NT2/D1 (cell line): ENCODE data around the gene CXCL12.

ENCODE experiments used
- DNase-seq: peaks from one replicate; pipeline ENCODE4 v3.0.0-alpha.2; 2011; ENCODE audit warnings: low read depth, low spot score
- H3K27me3 ChIP-seq: 2 replicates; pipeline ENCODE4 v1.6.0; 2011; ENCODE audit warnings: mild to moderate bottlenecking; ENCODE audit not compliant: insufficient read length, insufficient read depth
- H3K36me3 ChIP-seq: 2 replicates; pipeline ENCODE4 v1.6.1; 2011; ENCODE audit warnings: mild to moderate bottlenecking, low read length, mixed read lengths; ENCODE audit not compliant: insufficient read depth, insufficient read length
- H3K4me1 ChIP-seq: 2 replicates; pipeline ENCODE4 v1.5.1; 2011; ENCODE audit not compliant: insufficient read depth, insufficient read length
- H3K4me3 ChIP-seq: 2 replicates; pipeline ENCODE4 v1.5.1; 2011; ENCODE audit warnings: low read depth; ENCODE audit not compliant: insufficient read length
- H3K9ac ChIP-seq: 2 replicates; pipeline ENCODE4 v1.6.0; 2011; ENCODE audit warnings: low read depth; ENCODE audit not compliant: insufficient read length
- H3K9me3 ChIP-seq: 2 replicates; pipeline ENCODE4 v1.5.1; 2011; ENCODE audit warnings: mild to moderate bottlenecking, low read length; ENCODE audit not compliant: insufficient read depth
- SUZ12 ChIP-seq: IDR thresholded peaks from 2 replicates; pipeline ENCODE4 v1.6.1; 2011; ENCODE audit not compliant: insufficient read length, insufficient read depth; ENCODE audit errors: extremely low read depth
- YY1 ChIP-seq: IDR thresholded peaks from 2 replicates; pipeline ENCODE4 v1.6.1; 2011; ENCODE audit not compliant: insufficient read length, insufficient read depth
- ZNF274 ChIP-seq: IDR thresholded peaks from 2 replicates; pipeline ENCODE4 v1.6.1; 2011; ENCODE audit warnings: mild to moderate bottlenecking, low read depth, low read length

CXCL12 gene

DNA sequence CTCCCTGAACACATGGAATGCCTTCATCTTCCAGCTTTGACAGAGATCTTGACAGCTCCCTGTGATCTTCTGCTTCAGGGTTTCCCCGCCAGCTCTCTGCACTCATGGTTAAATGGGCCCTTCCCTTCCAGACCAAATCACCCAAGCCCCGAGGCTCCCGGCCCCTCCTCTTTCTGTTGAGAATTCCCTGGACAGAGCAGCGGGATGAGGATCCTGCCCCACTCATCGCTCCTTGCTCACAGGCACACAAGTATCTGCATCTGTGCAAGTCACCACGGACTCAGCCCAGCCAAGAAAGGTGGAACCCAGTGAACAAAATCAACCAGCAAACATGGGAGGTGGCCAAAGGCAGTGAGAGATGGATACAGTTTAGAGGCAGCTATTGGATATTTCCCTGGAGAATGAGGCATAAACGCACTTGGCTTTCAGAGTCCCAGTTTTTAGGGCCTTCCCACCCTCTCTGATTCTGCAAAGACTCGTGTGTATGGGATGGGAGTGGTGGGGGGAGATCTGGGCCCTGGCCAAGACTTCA is 37.7 kb upstream of the CXCL12 start:
- DNase-seq = no peak
- TF ChIP-seq YY1 (no peak), ZNF274 (no peak), SUZ12 (no peak)
- no peak overlapping the region for H3K9ac ChIP-seq
- H3K9me3 ChIP-seq = no peaks in the 10 kb centered on the region
- peaks cover 4% of the 10 kb centered on the region for H3K4me1 ChIP-seq
- no peaks in the 10 kb centered on the region for H3K36me3 ChIP-seq
- no peaks in the 10 kb centered on the region for H3K27me3 ChIP-seq
- H3K4me3 ChIP-seq = no peak overlapping the region

DNA sequence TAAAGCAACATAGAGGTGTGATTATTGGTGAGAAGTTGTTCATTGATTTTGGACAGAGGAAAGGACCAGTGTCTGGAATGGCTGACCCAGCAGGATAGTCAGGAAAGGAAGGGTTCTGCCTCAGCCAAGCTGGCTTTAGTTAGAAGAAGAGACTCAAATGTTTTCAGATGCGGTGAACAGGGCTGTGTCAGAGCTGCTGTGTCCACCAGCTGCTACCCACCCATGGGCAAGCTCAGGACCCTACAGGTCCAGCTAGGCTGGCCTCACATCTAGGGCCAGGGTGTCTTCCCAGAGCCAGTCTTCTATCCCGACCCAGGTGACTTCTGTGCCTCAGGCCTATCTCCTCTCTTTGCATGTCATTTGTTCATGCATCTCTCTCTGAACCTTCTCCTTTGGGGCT is 37.3 kb upstream of the CXCL12 start:
- no peaks in the 10 kb centered on the region for H3K9me3 ChIP-seq

DNA sequence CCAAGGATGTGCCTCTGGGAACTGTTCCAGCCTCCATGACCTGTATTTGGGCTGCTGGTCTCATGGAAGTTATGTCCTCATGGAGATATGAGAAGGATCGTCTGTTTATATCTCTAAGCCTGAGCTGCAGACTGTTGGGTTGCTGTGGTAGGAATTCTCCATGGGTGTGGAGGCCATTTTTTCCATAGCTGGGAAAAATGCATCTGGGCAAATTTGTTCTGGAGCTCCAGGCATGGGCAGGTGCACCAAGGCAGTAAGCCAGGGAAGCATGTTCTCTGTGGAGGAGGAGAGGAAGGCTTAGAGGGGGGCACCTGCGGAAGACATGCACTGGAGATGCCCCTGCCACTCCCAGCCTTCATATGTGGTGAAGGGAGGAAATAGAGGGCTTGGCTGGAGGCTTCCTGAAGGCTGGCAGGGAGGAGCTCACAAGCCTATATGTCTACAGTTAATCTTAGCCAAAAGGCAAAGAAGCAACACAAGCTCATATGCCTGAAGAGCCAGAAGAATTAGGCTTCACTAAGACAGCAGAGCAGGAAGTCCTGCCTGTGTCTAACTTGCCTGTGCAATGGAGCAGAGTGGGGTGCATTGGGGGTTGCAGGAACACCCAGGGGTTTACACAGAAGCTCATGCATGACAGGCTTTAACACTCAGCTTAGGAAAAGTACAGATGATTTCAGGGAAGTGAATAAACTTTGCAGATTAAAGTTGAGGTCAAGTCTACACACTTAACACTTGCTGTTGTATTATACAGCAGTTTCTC is 35.1 kb upstream of the CXCL12 start:
- Histone ChIP-seq H3K4me1 (peaks cover 4% of the 10 kb centered on the region), H3K36me3 (no peaks in the 10 kb centered on the region), H3K9me3 (no peaks in the 10 kb centered on the region), H3K9ac (no peak overlapping the region), H3K4me3 (no peak overlapping the region), H3K27me3 (no peaks in the 10 kb centered on the region)
- no peak for DNase-seq
- TF ChIP-seq ZNF274 = no peak
- TF ChIP-seq YY1 = no peak
- TF ChIP-seq SUZ12 = no peak

More for the DNA sequence above, 37.3 kb upstream of the CXCL12 start:
- Histone ChIP-seq H3K27me3 (no peaks in the 10 kb centered on the region), H3K4me3 (no peak overlapping the region), H3K9ac (no peak overlapping the region), H3K4me1 (peaks cover 4% of the 10 kb centered on the region), H3K36me3 (no peaks in the 10 kb centered on the region)
- TF ChIP-seq YY1 (no peak), SUZ12 (no peak), ZNF274 (no peak)
- DNase-seq = no peak

DNA sequence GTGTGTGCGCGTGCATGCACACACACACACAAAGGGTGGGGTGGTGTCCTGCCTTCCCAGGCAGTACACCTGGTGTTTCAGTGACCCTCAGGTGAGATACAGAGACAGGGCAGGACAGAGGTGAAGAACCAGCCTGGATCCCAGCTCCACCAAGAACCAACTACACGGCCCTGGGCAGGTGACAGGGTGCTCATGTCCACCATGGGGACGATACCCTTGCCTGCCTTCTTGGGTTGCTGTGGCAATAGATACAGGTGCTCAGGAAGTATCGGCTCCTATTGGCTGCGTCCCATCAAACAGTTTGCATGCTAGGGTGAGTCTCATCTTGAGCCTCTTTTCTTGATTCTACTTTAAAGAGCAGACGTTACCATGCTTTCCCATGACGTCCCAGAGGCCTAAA is 33.7 kb upstream of the CXCL12 start:
- TF ChIP-seq YY1 (no peak), ZNF274 (no peak), SUZ12 (no peak)
- no peak overlapping the region for H3K4me3 ChIP-seq
- H3K36me3 ChIP-seq = no peaks in the 10 kb centered on the region
- no peak overlapping the region for H3K9ac ChIP-seq
- H3K27me3 ChIP-seq = no peaks in the 10 kb centered on the region
- H3K9me3 ChIP-seq = no peaks in the 10 kb centered on the region
- no peak for DNase-seq
- H3K4me1 ChIP-seq = no peaks in the 10 kb centered on the region

DNA sequence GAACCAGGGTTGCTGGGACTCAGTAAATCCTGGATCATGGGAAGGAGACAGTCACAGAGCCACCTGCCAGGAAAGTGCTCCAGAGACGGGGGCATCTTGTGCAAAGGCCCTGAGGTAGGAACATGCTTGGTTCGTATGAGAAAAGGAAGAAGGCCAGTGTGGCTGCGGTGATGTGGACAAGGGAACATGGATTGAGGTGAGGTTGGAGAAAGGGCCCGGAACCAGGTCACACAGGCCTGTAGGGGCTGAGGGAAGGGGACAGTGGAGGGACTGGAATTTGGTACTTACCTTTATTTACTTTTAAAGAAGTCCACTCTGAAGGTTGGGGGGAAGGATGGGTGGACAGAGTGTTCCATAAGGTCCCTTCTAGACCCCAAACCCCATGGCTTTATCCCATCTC is 32.9 kb upstream of the CXCL12 start:
- TF ChIP-seq YY1 = no peak
- TF ChIP-seq ZNF274 = no peak
- TF ChIP-seq SUZ12 = no peak
- H3K9ac ChIP-seq = no peak overlapping the region
- no peaks in the 10 kb centered on the region for H3K9me3 ChIP-seq
- no peaks in the 10 kb centered on the region for H3K27me3 ChIP-seq
- no peak for DNase-seq
- no peak overlapping the region for H3K4me3 ChIP-seq
- no peaks in the 10 kb centered on the region for H3K4me1 ChIP-seq
- H3K36me3 ChIP-seq = no peaks in the 10 kb centered on the region

DNA sequence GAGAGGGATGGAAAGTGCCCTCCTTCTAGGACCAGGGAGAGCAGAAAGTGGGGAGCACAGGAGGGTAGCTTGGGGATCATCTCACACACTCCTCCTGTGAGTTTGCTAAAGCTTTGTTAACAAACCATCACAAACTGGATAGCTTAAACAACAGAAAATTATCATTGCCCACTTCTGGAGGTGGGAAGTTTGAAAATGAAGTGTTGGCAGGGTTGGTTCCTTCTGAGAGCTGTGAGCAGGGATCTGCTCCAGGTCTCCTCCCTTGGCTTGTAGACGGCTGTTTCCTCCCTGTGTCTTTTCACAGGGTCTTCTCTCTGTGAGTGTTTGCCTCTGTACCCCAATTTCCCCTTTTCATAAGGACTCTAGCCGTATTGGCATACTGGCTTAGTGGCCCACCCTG is 32.0 kb upstream of the CXCL12 start:
- Histone ChIP-seq H3K4me1 (no peaks in the 10 kb centered on the region), H3K36me3 (no peaks in the 10 kb centered on the region), H3K9me3 (no peaks in the 10 kb centered on the region), H3K9ac (no peak overlapping the region), H3K4me3 (no peak overlapping the region), H3K27me3 (no peaks in the 10 kb centered on the region)
- DNase-seq = no peak
- TF ChIP-seq SUZ12 (no peak), YY1 (no peak)

DNA sequence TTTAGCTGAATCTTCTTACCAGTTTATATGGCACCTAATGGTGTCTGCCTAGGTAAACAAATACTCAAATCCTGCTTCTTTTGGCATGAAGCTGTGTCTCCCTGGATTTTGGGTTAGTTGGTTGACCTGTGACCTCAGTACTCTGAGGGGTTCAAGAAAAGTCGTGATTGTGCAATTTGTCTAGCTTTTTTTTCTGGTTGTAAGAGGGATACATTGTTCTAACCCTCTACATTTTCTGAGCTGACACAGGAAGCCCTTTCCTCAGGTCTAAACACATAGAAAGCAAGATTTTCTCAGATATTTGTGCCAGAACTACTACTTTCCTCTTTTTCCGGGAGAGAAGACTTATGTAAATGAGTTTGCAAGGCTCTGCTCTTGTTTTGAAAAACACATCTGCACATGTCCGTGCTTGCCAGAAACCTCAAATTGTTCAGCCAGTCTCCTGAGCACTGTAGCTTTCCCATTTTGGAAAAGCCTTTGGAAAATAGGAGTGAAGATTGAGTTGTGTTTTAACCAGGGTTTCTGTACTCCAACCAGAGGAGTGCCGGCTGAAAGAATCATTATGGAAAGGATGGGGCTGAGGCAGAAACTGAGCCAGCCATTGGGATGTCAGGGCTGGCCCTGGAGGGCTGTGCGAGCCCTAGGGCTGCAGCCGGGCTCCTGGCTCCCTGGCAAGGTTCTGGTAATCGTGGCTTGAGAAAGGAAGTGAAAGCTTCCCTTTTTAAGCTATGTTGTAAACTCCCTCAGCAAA is 31.3 kb upstream of the CXCL12 start:
- no peaks in the 10 kb centered on the region for H3K4me1 ChIP-seq
- no peaks in the 10 kb centered on the region for H3K27me3 ChIP-seq
- TF ChIP-seq SUZ12 (no peak), YY1 (no peak), ZNF274 (no peak)
- H3K4me3 ChIP-seq = no peak overlapping the region
- DNase-seq = no peak
- no peak overlapping the region for H3K9ac ChIP-seq
- no peaks in the 10 kb centered on the region for H3K36me3 ChIP-seq
- H3K9me3 ChIP-seq = no peaks in the 10 kb centered on the region; the same call in 1 of the 2 replicates
